ENCODE data around the gene SMIM35.

- TF ChIP-seq CTCF (IDR thresholded peaks at IDR 0.05; ENCODE audit: insufficient read depth, low read length, poor library complexity, severe bottlenecking) (no peak), EZH2phosphoT487 (conservative IDR thresholded peaks at IDR 0.05; ENCODE audit: low read length) (no peak)
Measured at GRCh38 chr11:118067006-118067405, 19.8 kb downstream of the SMIM35 start.

Data from SU-DHL-6 (cell line).